HG03135 (cell line): Measurements from ENCODE around the gene MCEE.
"Not testable (repeated sequence)": the region's sequence is repeated elsewhere in the genome, so short reads cannot be mapped to it uniquely, and the experiment has no call there.

Experiments used
- ATAC-seq: cut with Tn5 transposase; IDR thresholded peaks from one replicate; pipeline ENCODE4 v1.9.1; 2021; ENCODE audit warnings: mild to moderate bottlenecking, moderate library complexity; ENCODE audit not compliant: unreplicated experiment

Gene MCEE

DNA sequence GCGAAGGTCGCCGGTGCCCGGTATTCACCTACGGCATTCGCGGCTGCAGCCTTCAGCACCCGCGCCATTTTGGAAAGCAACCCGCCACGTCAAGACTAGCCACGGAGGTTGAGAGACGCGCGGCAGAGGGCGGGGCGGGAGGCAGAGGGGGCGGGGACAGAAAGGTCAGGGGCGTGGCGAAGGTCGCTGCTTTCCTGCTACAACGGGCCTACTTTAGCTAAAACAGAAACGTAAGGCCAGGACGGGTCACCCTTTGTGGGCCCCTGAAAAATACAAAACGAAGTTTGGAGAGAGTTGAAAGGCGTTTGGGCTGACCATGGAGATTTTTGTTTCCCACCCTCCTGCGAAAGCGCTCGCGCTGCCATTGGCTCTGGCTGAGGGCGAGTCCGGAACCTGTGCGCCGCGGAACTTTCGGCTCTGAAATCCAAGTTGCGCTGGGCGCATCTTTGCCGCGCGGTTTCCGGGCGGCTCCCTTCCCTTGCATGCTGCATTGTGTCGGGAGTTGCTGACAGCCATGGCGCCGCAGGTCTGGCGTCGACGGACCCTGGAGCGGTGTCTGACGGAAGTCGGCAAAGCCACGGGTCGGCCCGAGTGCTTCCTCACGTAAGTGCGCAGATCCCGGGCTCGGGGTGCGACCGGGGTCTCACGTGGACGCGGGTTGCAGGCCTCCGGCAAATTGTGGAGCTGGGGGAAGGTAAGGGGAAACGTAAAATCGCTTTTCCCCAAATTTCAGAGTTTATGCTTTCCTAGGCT lies at the start of gene MCEE, which contains the start of gene MPHOSPH10:
Gene MCEE, minus strand, starts transcription at position 78 of the 753 bp plus-strand sequence. Its CDS starts 10 bp downstream, at position 68.
Gene MPHOSPH10, plus strand, starts transcription at position 483 of the 753 bp plus-strand sequence. Its CDS starts 32 bp downstream, at position 515.
- peak; percentile 94 for ATAC-seq

DNA sequence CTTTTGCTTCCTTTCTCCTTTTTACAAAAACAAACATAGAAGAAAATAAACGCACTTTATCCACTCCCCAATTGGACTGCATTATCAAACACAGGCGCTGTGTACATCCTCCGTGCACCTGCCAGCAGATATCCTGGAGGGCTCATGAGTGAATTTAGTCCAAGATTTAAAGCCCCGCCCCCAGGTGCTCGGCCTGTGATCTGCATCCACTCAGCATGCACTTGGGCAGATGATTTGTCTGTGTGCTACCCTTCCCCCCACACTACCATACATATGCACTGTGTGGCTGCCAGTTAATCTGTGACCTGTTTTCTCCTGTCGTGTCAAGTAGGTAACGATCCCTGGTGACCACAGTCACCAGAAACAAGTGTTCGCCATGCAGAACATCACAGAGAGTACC lies 48.8 kb upstream of the MCEE start:
- ATAC-seq: not testable (repeated sequence)

DNA sequence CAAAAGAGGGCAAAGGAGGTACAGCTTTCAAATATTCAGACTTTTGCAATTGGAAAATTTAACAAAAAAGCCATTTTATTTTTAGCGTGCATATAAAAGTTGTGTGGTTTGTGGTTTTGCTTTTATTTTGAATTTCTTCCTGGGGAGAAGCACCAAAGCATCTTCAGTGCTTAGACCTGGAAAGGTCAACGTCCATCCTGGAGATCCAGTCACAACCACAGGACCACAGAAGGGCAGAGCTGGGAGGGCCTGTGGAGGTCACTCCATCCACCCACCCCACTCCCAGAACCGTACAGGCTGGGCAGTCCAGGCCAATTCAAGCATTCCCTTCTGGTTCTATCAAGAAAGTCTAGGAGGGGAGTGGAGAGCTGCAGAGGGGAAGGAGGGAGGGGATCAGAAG lies 44.2 kb upstream of the MCEE start:
- ATAC-seq: no peak

DNA sequence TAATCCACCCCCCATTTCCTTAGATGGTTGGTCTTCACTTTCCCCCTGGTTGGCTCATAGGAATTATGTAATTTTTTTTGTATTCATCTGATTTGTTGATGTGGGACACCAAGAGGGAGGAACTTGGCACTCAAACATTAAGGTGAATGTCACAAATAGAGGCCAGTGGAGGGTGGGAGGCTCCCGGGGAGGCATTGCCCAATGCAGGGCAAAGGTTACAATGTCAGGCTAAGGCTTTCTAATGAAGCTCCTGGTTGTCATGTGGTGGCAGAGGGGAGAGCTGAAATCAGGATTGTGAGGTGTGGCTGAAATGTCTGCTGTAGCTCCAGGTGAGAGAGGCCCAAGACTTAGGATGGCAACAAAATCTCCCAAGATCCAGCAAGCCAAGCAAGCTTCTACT lies 43.1 kb upstream of the MCEE start:
- ATAC-seq: no peak

DNA sequence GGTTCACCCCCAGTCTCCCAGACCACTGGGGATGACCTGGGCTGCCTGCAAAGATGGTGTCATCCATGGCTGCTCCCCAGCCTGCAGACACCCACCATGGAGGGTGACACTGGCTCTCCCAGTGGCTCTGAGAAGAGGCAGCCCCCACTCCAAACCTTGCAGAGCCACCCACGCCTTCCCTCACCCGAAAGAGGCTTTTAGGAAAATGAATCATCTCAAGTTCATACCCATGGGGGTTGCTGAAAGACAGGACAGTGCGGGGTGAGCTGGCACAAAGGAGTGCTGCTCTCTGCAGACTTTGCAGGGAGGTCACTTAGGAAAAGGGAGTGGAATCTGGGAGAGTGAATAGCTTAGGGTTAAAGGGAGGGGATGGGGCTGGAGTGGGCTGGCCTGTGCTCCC lies 36.8 kb upstream of the MCEE start:
- no peak for ATAC-seq

DNA sequence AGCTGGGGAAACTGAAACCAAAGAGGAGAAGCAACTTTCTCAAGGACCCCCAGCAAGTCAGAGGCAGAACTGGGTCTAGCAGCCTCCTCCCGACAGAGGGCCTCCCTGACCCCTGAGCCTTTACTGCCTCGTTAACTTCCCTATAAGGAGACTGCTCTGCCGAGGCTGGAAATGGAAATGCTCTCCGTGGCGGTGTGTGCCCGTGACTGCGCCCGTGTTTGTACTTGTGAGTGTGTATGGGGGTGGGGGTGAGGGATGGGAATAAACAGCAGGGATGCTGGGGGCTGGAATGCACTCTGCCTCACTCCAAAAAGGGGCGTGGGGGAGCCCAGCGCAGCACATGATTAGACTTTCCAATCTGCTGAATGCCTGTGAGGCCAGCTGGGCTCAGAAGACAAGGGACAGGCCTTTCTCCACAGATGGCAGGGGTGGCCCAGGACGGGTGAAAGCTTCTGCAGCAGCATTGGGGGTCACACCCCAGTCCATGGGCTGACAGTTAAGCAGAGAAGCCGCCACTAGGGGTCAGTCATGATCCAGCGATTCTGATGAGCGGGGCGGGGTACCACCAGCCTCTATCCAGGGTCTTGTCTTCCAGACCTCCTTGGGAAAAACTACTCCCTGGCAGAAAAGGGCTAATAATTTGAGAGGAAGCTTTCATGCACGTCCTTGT lies 27.2 kb upstream of the MCEE start:
- no peak for ATAC-seq

DNA sequence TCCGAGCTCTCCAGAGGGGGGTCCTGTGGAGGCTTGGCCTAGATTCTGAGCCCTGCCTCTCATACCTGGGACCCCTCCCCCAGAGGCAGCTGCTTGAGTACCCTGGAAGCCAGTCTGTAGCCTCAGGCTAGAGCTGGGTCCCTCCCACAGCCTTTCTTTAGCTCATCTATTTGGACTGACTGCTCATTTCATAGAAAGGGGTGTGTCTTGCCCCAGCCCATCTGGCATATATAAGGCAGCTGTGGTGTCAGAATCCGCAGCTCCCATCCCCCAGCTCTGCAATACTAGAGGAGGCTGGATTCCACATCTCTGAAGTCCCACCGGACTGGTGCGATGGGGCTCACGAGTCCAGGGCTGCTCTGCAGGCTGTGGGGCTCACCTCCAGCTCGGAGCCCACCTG lies 26.5 kb upstream of the MCEE start:
- ATAC-seq: no peak

DNA sequence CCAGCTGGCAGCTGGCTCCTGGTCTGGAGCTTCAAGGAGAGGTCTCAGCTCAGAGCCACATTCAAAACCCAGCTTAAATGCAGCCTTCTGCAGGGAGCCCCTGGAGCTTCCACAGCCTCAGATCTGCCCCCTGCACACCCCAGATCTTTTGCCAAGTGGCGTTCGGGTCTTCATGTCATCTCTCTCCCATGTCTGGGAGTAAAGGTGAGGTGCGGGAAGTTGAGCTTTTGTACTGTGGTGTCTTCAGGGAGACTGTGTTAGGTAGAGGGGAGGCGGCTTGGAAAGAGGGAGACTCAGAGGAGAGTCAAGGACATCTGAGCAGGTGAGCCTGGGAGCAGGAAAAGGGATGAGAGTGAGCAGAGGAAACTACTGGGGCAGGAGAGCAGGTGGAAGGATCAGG lies 25.8 kb upstream of the MCEE start:
- no peak for ATAC-seq

DNA sequence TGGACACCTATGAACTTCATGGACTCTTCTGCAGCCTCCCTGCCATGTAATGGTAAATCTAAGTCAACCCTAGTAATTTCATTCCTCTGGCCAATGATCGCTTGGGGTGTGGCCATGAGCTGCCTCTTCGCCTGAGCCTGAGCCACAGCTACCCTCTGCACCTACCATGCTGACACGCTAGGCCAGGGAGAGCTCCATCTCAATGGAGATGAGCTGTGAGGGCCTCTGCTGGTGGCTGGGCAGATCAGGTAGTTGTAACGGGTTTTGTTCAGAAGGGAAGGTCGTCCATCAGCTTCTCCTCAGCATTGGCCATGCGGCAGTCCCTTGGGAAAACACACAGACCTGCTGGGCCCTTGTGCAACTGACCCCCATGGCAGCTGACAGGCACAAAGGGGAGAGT lies 24.8 kb upstream of the MCEE start:
- peak; percentile 65 for ATAC-seq

DNA sequence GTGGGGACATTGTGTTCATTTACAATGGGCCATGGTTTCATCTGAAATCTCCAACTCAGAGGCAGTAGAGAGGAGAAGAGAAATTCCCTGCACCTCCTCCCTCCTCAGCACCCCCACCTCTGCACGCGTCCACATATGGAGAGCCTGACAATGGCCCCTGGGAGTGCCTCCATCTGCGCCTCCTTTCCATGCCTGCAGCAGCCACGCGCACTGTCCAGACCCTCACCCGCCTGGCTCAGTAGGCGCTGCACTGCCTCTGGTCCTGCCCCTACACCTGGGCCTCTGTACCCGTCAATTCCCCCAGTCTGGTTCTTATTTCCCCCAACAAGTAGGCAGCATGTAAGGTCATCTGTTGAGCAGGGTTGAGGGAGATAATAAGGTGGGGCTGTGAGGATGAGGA lies 24.2 kb upstream of the MCEE start:
- no peak for ATAC-seq

DNA sequence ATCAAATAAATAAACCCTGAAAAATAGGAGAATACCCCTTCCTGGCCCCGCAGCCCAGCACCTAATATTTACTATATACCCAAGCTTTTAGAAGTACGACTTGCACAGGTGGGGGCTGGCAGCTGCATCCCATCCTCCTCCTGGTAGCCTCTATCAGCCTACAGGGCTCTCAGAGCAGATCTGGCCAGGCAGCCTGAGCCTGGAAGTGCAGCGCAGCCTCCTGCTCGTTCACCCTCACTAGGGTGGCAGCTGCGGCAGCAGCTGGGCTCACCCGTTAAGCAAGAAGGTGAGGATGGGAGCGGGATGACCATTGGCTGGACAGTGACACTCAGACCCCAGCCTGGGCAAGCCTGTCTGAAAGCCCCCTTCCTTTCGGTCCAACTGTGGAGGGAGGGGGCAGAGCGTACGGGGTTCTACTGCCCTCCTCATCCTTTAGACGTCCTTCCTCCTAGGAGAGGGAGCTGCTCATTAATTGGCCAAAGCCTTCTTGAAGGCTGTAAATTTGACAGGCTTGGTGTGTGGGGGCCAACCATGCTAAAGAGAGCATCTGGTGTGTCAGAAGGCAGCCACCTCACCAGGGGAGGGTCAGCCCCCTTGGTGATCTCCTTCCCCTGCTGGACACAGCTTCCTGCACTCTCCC lies 23.7 kb upstream of the MCEE start:
- ATAC-seq: no peak

DNA sequence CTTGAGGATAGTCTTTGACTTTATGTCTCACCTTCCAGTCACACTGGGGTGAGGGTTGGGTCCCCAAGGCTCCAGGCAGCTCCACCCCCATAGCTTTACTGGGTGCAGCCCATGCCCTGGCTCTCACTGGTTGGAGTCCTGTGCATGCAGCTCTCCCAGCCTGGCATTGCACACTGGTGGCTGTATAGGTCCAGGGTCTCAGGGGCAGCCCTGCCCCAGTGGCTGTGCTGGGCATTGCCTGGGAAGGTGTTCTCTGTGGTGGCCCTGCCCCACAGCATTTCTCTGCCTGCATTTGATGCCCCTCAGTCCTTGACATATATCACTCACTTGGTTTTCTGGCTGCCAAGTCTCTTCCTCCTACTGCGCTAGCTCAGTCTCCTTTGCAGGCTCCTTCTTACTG lies 21.6 kb upstream of the MCEE start:
- no peak for ATAC-seq

DNA sequence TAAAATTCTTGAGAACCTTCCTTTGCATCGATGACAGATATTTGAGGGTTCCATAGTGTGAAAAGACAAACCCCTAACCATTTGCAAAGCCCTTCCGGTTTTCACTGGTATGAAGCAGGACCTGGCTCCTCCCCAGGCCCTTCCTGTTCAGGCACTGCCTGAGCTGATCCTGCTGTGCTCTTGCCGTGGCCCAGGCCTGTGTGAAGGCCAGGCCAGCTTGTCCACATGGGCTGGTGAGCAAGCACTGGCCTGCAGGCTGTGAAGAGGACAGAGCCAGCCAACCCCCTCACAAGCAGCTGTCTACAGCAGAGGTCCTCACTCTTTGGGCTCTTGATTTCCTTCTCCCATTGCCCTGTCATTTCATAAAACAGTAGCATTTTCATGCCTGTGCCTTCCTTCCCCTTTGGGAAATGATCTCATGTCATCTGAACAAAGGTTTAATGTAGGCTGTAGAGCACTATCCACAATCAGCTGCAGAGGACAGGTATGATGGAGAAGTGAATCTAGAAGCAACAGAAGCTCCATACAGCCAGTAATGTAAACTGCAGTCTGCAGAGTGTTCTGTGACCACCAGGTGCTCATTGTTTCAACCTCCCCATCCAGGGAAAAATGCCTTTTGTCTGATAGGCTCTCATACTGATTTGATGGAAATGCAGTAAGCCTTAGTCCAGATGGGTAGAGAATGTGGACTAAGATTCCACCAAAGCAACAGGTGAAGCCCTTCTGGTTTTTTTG lies 20.2 kb upstream of the MCEE start:
- no peak for ATAC-seq

DNA sequence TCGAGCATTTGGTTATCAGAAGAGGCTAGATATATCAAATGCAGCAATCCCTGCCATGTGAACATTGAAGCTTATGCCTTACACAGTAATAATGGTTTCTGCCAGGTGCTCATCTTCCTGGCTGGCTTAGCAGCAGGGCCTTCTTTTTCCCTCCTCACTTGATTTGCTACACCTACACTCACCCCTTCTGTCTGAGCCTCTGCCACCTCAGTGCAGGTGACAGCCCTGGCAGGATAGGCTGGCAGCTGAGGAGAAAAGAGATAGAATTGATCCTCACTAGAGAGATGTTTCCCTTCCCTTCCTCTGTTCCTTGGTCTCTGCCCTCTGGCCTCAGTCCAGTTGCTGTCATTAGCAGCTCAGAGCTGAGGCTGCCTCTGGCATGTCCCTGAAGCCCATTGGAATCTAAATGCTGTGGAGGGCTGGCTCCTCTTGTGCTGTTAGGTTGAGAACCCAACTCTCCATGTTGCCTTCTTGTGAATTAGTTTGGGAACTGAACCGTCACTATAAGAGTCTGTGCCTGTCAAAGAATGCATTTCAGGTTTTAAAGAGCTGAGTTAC lies 18.6 kb upstream of the MCEE start:
- ATAC-seq: no peak

DNA sequence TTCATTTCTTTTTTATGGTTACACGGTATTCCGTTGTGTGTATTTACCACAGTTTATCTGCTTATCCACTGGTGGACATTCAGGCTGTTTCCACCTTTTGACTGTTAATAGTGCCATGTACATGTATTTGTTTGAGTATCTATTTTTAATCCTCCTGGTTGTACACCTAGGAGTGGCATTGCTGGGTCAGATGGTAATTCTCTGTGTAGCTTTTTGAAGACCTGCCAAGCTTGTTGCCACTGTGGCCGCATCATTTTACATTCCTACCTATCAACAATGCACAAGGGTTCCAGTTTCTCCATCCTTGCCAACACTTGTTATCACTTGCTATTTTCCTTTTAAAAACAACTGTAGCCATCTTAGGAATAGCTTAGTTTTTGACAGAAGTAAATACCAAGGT lies 13.8 kb upstream of the MCEE start:
- no peak for ATAC-seq

DNA sequence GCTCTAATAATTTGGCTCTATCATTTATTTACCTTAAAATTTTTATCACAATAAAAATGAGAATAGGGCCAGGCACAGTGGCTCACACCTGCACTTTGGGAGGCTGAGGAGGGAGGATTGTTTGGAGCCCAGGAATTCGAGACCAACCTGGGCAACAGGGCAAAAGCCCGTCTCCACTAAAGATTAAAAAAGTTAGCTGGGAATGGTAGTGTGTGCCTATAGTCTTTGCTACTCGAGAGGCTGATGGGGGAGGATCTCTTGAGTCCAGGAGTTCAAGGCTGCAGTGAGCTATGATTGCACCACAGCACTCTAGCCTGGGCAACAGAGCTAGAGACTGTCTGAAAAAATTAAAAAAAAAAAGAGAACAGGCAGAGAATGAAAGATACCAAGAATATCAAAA lies 6.1 kb upstream of the MCEE start:
- no peak for ATAC-seq

DNA sequence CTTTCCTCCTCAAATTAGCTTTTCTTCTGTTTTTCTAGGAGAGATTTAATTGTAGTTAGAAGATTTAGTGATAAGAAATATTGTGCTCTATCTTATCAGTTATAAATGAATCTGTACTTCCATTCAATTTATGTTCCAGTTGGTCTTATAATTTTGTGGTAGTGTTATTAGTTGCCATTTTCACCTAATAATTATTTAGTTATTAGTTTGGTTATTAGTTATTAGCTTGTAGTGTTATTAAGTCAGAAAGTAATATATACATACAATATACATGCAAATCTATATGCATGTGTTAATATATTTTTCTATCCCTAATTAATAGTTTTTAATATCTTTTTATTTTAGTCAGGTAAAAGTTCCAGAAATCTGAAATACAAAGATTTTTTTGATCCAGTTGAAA lies 3.6 kb upstream of the MCEE start:
- no peak for ATAC-seq

DNA sequence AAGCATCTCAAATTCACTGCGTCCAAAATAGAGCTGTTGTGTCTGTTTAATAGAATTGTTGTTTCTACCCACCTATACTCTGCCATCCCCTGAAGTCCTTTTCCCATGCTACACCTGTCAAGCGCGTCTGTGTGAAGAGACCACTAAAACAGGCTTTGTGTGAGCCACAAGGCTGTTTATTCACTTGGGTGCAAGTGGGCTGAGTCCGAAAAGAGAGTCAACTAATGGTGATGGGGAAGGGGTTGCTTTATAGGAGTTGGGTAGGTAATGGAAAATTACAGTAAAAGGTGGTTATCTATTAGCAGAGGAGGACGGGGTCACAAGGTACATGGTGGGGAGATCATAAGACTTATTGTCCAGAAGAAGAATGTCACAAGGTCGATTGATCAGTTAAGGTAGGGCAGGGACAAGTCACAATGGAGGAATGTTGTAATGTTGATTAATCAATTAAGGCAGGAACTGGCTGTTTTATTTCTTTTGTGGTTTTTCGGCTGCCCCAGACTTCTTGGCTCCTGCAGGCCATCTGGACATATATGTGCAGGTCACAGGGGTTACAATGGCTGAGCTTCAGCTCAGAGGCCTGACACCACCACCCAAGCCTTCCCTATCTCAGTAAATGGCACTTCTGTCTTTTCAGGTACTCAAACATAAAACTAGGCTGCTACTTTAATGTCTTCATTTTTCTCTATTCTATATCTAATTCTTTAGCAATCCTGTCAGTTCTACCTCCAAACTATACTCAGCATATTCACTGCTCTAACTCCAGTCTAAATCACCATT lies 1.5 kb upstream of the MCEE start:
- ATAC-seq: not testable (repeated sequence)

DNA sequence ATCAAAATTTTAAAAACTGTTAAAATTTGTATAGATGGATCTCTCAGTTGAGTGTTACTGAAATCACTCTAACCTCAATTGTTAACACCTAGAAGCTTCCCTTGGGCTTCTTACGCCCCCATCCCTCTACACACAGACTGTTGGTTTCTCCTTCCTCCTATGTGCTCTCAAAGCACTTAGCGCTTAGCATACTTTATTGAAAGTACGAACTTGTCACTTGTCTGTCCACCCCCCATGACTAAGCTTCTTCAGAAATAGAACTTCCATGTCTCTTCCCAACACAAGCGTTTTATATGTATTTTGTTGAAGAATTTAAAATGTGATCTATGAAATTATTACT lies 846 bp upstream of the MCEE start:
- peak; percentile 26 for ATAC-seq

DNA sequence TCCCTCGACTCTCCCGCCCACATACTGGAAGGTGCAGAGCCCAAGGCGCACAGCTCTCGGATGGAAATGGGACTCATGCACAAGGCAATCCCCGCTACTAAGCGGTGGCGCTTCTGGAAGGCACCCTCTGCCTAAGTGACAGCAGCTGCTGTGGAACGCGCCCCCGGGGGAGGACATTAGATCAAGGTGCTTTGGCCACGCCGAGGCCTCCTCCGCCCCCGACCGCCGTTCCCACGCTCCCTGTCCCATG lies 202 bp downstream of the MCEE start:
- peak; percentile 46 for ATAC-seq
